ENCODE measurements around the gene FBXW9. TPM values are rescaled to one million over a fixed set of nuclear protein-coding genes. Genes with fewer than 3 reads are reported as not detected.

FBXW9 gene
- total RNA-seq, 2 donors from 2014 or later, result 1.8 TPM

DNA sequence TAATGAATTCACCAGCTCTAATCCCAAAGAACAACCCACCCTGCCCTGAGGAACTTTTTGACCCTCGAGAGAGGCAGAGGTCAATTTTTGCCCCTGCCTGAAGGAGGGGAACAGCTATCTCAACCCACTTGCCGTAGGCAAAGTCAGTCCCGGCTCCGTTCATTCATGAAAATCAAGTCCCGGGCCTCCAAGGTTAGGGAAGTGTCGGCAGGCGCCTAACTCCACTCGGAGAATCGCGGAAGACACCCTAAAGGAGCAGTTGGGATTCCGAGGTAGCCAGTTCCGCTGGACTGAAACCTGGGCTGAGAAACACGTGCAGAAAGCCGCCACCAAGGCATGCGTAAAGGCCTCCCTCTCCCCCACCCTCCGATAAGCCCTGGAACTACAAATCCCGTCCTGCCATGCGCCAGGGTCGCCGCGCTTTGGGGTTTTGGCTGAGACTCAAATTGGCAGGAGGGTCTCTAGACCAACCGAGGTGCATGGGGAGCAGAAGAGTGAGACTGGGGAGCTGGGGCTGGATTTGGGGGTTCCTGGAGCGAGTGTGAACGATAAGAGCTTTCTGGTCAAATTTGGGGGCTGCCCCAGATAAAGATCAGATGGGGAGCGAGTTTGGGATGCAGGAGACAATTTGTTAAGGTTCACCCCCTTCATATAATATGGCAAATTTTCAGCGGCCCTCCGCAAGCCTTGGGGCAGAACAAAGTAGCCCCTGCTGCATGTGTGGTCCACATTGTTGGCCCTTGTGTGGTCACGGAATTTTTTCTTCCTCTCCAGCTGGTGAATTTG is 27.4 kb upstream of the FBXW9 start, which contains the start of gene TNPO2:
Gene TNPO2 (minus strand): TSS at position 292 of the 786 bp plus-strand sequence. CDS start 2,955 bp downstream, outside the sequence.
- H3K9me3 ChIP-seq, result no peaks in the 10 kb centered on the region
- H3K4me1 ChIP-seq, result peaks cover 0 to 40% of the 10 kb centered on the region in 2 donors
- H3K27me3 ChIP-seq, result no peaks in the 10 kb centered on the region
- DNase-seq (ENCODE audit: low spot score), result no peak
- H3K36me3 ChIP-seq, result peaks cover 15% of the 10 kb centered on the region
- TF ChIP-seq, protein P1, sequence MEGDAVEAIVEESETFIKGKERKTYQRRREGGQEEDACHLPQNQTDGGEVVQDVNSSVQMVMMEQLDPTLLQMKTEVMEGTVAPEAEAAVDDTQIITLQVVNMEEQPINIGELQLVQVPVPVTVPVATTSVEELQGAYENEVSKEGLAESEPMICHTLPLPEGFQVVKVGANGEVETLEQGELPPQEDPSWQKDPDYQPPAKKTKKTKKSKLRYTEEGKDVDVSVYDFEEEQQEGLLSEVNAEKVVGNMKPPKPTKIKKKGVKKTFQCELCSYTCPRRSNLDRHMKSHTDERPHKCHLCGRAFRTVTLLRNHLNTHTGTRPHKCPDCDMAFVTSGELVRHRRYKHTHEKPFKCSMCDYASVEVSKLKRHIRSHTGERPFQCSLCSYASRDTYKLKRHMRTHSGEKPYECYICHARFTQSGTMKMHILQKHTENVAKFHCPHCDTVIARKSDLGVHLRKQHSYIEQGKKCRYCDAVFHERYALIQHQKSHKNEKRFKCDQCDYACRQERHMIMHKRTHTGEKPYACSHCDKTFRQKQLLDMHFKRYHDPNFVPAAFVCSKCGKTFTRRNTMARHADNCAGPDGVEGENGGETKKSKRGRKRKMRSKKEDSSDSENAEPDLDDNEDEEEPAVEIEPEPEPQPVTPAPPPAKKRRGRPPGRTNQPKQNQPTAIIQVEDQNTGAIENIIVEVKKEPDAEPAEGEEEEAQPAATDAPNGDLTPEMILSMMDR (IDR thresholded peaks at IDR 0.05), result no peak
- H3K27ac ChIP-seq, result peak within 1 kb of the TSS; percentile 97
- H3K4me3 ChIP-seq, result peak within 1 kb of the TSS; percentile 64 to 83

DNA sequence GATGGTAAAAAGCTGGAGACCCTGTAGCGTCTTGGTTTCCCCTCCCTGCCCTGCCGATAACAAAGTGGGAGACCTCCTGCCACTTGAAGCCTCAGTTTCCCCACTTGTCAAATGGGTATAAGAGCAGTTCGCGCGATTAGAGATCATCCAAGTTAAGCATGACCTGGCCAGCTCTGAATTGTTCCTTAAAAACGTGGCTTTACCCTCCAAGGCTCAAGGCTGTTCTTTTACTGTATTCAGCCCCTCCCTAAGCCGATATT is 26.9 kb upstream of the FBXW9 start:
- TF ChIP-seq, protein P1 (IDR thresholded peaks at IDR 0.05), result no peak
- H3K4me1 ChIP-seq, result peaks cover 0 to 40% of the 10 kb centered on the region in 2 donors

DNA sequence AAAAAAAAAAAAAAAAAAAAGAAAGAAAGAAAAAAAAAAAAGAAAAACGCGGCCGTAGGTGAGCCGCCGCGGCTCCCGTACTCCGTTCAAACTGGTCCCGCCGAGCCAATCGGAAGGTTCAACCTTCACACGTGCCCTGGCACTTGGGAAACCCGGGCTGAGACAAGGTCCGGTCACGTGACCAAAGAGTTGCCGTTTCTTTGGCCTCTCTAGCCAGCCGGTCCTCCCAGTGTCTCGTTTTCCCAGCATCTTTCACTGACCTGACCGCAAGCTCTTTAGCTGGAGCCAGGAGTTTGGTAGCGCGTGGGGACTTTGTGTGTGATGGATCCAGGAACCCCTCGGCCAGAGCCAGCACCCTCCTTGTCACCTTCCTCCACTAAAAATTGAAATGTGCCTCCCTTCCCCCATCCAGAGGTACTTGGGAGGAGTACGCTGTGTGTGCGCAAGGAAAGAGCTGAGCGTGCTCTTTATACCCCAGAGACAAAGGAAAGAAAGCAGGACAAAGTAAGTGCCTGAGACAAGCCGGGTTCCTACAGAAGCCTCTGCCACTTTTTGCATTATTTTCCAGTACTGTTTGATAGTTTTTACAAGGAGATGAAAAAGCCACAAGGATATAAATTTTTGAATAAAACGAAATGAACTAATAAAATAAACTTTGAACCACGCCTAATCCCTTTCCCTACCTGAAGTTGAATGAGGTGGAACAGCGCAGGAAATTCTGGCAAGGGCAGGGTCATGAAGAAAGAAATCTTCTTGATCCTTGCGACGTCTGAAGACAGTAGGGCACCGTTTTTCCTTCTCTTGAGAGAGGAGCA is 26.3 kb upstream of the FBXW9 start:
- Histone ChIP-seq H3K36me3 (peaks cover 13% of the 10 kb centered on the region), H3K4me3 (peak overlapping the region; percentile 64 to 83), H3K27ac (peak overlapping the region; percentile 97), H3K27me3 (no peaks in the 10 kb centered on the region), H3K4me1 (peaks cover 0 to 40% of the 10 kb centered on the region in 2 donors), H3K9me3 (no peaks in the 10 kb centered on the region)
- DNase-seq (ENCODE audit: low spot score), result peak; percentile 99
- TF ChIP-seq, protein P1 (IDR thresholded peaks at IDR 0.05), result no peak

More for the DNA sequence above, 26.9 kb upstream of the FBXW9 start:
- Histone ChIP-seq H3K27ac (peak overlapping the region; percentile 97), H3K36me3 (peaks cover 16% of the 10 kb centered on the region), H3K4me3 (peak overlapping the region; percentile 64 to 83), H3K27me3 (no peaks in the 10 kb centered on the region), H3K9me3 (no peaks in the 10 kb centered on the region)
- DNase-seq (ENCODE audit: low spot score), result no peak

DNA sequence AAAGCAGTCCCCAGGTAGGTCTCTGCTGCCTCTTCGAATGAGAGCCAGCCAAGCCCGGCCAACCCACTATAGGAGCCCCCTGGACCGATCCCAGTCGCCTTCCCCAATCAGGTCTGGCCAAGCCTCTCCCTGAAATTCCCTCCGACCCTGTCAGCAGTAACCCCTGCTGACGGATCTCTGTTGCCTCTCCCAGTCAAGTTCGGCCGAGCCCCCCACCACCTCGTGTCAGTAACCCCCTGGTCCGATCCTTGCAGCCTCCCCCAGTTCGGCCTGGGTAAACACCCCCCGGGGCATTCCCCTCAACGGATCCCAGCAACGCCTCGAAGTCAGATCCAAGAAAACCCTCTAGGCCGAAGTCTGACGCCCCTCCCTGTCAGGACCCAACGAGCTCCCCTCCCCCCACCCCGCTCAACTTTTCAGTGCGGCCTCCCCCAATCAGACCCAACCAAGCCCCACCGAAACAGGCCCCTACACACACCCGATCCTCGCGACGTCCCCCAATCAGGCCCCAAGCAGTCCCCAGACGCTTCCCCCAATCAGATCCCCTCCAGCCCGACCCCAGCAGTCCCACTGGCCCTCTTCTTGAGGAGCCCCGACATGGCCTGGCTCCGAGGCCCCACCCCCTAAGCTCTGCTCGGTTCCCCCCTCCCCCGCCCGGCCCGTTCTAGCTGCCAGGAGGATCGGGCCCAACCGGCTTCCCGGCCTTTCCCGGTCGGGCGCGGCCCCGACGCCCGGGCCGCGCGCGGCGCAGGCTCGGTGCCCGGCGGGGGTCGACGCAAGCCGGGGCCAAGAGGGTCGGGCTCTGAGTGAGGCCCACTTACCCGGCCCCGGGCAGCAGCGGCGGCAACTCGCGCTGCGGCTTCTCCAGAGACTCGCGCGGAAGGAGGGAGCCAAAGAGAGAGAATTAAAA is 25.5 kb upstream of the FBXW9 start:
- DNase-seq (ENCODE audit: low spot score), result no peak
- peak overlapping the region; percentile 64 to 83 for H3K4me3 ChIP-seq
- no peaks in the 10 kb centered on the region for H3K27me3 ChIP-seq
- no peaks in the 10 kb centered on the region for H3K9me3 ChIP-seq
- TF ChIP-seq, protein P1 (IDR thresholded peaks at IDR 0.05), result no peak
- H3K36me3 ChIP-seq, result peaks cover 18% of the 10 kb centered on the region
- peak overlapping the region; percentile 97 for H3K27ac ChIP-seq
- peaks cover 0 to 40% of the 10 kb centered on the region in 2 donors for H3K4me1 ChIP-seq

DNA sequence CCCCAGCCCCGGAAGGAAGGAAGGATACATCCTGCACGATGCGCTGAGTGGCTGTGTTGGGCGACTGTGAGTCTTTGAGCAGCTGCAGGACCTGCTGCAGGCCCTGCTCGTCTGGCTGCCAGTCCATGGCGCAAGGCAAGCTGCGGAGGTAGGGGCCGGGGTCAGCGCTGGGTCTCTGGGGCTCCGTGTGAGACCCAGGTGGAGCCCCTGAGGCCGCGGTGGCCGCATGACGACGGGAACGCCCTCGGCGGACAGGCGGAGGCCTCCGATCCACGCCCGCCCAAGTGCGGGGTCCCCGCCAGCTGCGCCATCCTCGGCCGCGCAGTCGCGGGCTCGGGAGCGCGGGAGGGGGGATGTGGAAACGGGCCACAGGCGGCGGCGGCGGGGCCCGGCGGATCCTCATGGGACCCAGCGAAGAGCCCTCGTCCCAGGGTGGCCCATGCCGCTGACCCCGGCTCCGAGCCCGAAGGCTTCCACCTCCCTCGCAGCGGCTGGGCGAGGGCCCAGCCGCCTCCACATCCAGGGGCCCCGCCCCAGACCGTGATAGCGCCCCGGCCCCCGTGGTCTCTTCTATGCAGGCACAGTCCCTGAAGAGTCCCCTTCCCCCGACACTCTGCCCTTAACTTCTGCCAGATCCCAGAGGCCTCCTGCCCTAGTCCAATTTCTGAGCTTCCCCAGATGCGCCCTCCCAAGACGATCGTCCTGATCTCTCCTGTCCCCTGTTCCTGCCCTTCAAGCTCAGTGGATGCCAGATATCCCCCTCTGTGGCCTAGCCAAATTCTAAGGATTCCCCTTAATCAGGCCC is 24.6 kb upstream of the FBXW9 start:
- peaks cover 24% of the 10 kb centered on the region for H3K36me3 ChIP-seq
- TF ChIP-seq, protein P1 (IDR thresholded peaks at IDR 0.05), result no peak
- H3K27ac ChIP-seq, result peak overlapping the region; percentile 97
- H3K4me3 ChIP-seq, result peak overlapping the region; percentile 64 to 83
- no peak for DNase-seq (ENCODE audit: low spot score)
- no peaks in the 10 kb centered on the region for H3K9me3 ChIP-seq
- peaks cover 0 to 40% of the 10 kb centered on the region in 2 donors for H3K4me1 ChIP-seq
- no peaks in the 10 kb centered on the region for H3K27me3 ChIP-seq
